Measurements from ENCODE around the gene TMEM187. TPM values are rescaled to one million over a fixed set of nuclear protein-coding genes. Genes with fewer than 3 reads are reported as not detected.

TMEM187 gene
- total and polyA plus RNA-seq, 9 donors, result 2.6 to 11.6 (median 9.4) TPM

DNA sequence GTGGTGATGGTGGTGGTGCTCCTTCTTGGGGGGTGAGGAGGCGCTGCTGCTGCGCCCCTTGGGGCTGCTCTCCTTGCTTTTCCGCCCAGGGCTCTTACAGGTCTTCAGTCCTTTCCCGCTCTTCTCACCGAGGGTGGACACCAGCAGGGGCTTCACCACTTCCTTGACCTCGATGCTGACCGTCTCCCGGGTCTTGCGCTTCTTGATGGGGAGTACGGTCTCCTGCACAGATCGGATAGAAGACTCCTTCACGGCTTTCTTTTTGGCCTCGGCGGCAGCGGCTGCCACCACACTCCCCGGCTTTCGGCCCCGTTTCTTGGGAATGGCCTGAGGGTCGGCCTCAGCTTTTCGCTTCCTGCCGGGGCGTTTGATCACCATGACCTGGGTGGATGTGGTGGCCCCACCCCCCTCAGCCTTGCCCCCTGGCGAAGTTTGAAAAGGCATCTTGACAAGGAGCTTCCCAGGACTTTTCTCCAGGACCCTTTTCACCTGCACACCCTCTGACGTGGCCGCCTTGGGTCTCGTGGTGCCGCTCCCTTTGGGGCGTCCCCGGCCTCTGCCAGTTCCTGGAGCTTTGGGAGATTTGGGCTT lies 58.3 kb downstream of the TMEM187 start:
- Histone ChIP-seq H3K27me3 (no peaks in the 10 kb centered on the region), H3K36me3 (no peaks in the 10 kb centered on the region), H3K4me3 (no peak overlapping the region), H3K4me1 (ENCODE audit: insufficient read depth) (peaks cover 11% of the 10 kb centered on the region), H3K9me3 (no peaks in the 10 kb centered on the region), H3K27ac (no peak overlapping the region)
- TF ChIP-seq POLR2A (IDR thresholded peaks at IDR 0.05) (no peak), EP300 (IDR thresholded peaks at IDR 0.05) (no peak)
- TF ChIP-seq, protein P1, sequence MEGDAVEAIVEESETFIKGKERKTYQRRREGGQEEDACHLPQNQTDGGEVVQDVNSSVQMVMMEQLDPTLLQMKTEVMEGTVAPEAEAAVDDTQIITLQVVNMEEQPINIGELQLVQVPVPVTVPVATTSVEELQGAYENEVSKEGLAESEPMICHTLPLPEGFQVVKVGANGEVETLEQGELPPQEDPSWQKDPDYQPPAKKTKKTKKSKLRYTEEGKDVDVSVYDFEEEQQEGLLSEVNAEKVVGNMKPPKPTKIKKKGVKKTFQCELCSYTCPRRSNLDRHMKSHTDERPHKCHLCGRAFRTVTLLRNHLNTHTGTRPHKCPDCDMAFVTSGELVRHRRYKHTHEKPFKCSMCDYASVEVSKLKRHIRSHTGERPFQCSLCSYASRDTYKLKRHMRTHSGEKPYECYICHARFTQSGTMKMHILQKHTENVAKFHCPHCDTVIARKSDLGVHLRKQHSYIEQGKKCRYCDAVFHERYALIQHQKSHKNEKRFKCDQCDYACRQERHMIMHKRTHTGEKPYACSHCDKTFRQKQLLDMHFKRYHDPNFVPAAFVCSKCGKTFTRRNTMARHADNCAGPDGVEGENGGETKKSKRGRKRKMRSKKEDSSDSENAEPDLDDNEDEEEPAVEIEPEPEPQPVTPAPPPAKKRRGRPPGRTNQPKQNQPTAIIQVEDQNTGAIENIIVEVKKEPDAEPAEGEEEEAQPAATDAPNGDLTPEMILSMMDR (IDR thresholded peaks at IDR 0.05), result no peak
- intact Hi-C loops (cut with DNase I), result no loop called here
- WGBS, 3 donors, result 74 to 87% (median 79%) methylated on average over 28 to 29 of the region's 29 CpGs
- DNase-seq, result no peak

DNA sequence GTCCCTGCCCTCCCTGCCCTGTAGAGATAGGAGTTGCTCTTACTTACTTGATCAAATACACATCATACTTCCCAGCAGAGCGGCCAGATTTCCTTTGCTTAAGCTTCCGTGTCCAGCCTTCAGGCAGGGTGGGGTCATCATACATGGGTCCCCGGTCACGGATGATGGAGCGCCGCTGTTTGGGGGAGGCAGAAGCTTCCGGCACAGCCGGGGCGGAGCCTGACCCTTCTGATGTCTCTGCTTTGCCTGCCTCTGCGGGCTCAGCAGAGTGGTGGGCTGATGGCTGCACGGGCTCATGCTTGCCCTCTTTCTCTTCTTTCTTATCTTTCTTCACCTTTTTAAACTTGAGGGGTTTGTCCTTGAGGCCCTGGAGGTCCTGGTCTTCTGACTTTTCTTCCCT lies 59.6 kb downstream of the TMEM187 start:
- WGBS, 3 donors, result 62 to 75% (median 68%) methylated on average over 11 of the region's 11 CpGs
- no peak overlapping the region for H3K27ac ChIP-seq
- intact Hi-C loops (cut with DNase I), result no loop called here

DNA sequence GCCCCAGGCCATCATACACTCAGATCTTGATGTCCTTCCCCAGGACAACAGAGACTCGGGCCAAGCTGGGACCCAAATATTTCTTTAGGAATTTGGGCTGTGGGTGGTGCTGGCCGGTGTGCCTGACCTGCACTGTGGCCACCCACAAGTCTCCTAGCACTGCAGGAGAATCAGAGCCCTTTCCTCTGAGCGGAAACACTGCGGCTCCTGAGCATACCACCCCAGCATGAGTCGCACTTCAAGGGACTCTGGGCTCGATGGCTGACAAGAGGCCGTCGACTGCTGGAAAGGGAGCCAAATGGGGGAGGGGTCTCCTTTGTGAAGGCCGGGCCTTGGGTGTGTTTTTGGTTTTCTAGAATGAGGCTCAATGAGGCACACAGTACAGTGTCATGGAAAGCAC lies 60.1 kb downstream of the TMEM187 start:
- 55 to 71% (median 58%) methylated on average over 9 of the region's 9 CpGs for WGBS, 3 donors
- H3K27ac ChIP-seq, result no peak overlapping the region

More for the DNA sequence above, 59.6 kb downstream of the TMEM187 start:
- TF ChIP-seq POLR2A (IDR thresholded peaks at IDR 0.05) (no peak), EP300 (IDR thresholded peaks at IDR 0.05) (no peak)
- TF ChIP-seq, protein P1 (IDR thresholded peaks at IDR 0.05), result no peak
- Histone ChIP-seq H3K4me1 (ENCODE audit: insufficient read depth) (peaks cover 11% of the 10 kb centered on the region), H3K27me3 (no peaks in the 10 kb centered on the region), H3K4me3 (no peak overlapping the region), H3K9me3 (no peaks in the 10 kb centered on the region), H3K36me3 (no peaks in the 10 kb centered on the region)
- DNase-seq, result no peak

More for the DNA sequence above, 60.1 kb downstream of the TMEM187 start:
- Histone ChIP-seq H3K4me3 (no peak overlapping the region), H3K27me3 (no peaks in the 10 kb centered on the region), H3K36me3 (no peaks in the 10 kb centered on the region), H3K4me1 (ENCODE audit: insufficient read depth) (peaks cover 11% of the 10 kb centered on the region), H3K9me3 (no peaks in the 10 kb centered on the region)
- intact Hi-C loops (cut with DNase I), result no loop called here
- TF ChIP-seq POLR2A (IDR thresholded peaks at IDR 0.05) (no peak), EP300 (IDR thresholded peaks at IDR 0.05) (no peak)
- TF ChIP-seq, protein P1 (IDR thresholded peaks at IDR 0.05), result no peak
- DNase-seq, result no peak

MicroRNAs within 50 kb of the gene (microRNA counts, 767-probe panel; counts per million panel counts)
- microRNA hsa-miR-718, result 530 counts per million, percentile 78 among the panel's probes with 10 or more counts

Small RNA genes lying within 50 kb of the gene (microRNA-seq; reads per million reads assigned to microRNA genes)
- gene MIR3202-1 (0 reads per million in 3 donors), gene MIR3202-2 (0 reads per million in 3 donors), gene MIR718 (0 reads per million in 3 donors)

Small RNA genes lying within 50 kb of the gene (small RNA-seq; reads per million reads assigned to genes)
- not detected for gene MIR3202-1

Other genes with a start within 250 kb of the TMEM187 start
- gene BCAP31, start 248.4 kb upstream of the TMEM187 start, total RNA-seq, result 100 to 1,000 TPM in 5 of 7 donors, 10 to 100 TPM in 2; 53.7 to 146 (median 126) TPM
- gene BCAP31, start 248.4 kb upstream of the TMEM187 start, polyA plus RNA-seq, result 100 to 1,000 TPM; 151 to 195 TPM
- gene ABCD1, start 247.9 kb upstream of the TMEM187 start, total RNA-seq, result 10 to 100 TPM in 1 of 7 donors, 1 to 10 TPM in 6; 6.1 to 11.1 (median 9.1) TPM
- 1 to 10 TPM; 1.4 to 5.1 TPM for gene ABCD1, start 247.9 kb upstream of the TMEM187 start, polyA plus RNA-seq
- gene PLXNB3, start 208.5 kb upstream of the TMEM187 start, total RNA-seq, result 1 to 10 TPM in 3 of 7 donors, under 1 TPM in 4; 0.46 to 5.0 (median 0.95) TPM
- gene PLXNB3, start 208.5 kb upstream of the TMEM187 start, polyA plus RNA-seq, result 1 to 10 TPM in 1 of 2 donors, under 1 TPM in 1; 0.79 to 3.6 TPM
- 1 to 10 TPM; 1.1 to 2.1 (median 1.6) TPM for gene SRPK3, start 191.7 kb upstream of the TMEM187 start, total RNA-seq
- gene SRPK3, start 191.7 kb upstream of the TMEM187 start, polyA plus RNA-seq, result under 1 TPM; 0.25 to 0.65 TPM
- 10 to 100 TPM; 48.5 to 58.5 (median 54.7) TPM for gene IDH3G, start 178.4 kb upstream of the TMEM187 start, total RNA-seq
- 10 to 100 TPM; 41.3 to 44.2 TPM for gene IDH3G, start 178.4 kb upstream of the TMEM187 start, polyA plus RNA-seq
- gene SSR4, start 178.1 kb upstream of the TMEM187 start, total RNA-seq, result 100 to 1,000 TPM; 123 to 181 (median 155) TPM
- 100 to 1,000 TPM; 120 to 261 TPM for gene SSR4, start 178.1 kb upstream of the TMEM187 start, polyA plus RNA-seq
- gene PDZD4, start 142.2 kb upstream of the TMEM187 start, total RNA-seq, result 1 to 10 TPM in 4 of 7 donors, under 1 TPM in 3; 0.73 to 8.6 (median 2.7) TPM
- gene PDZD4, start 142.2 kb upstream of the TMEM187 start, polyA plus RNA-seq, result 1 to 10 TPM; 2.0 to 2.2 TPM
- gene L1CAM, start 86.6 kb upstream of the TMEM187 start, total RNA-seq, result 1 to 10 TPM in 3 of 7 donors, under 1 TPM in 3, not detected in 1; 0.36 to 3.0 (median 1.1) TPM
- gene L1CAM, start 86.6 kb upstream of the TMEM187 start, polyA plus RNA-seq, result 1 to 10 TPM in 1 of 2 donors, under 1 TPM in 1; 0.63 to 1.1 TPM
- 1 to 10 TPM in 1 of 7 donors, under 1 TPM in 4, not detected in 2; 0.34 to 1.5 (median 0.50) TPM for gene AVPR2, start 68.1 kb upstream of the TMEM187 start, total RNA-seq
- 1 to 10 TPM in 1 of 2 donors, not detected in 1; 1.3 TPM for gene AVPR2, start 68.1 kb upstream of the TMEM187 start, polyA plus RNA-seq
- 10 to 100 TPM in 5 of 7 donors, 1 to 10 TPM in 2; 7.0 to 22.3 (median 11.4) TPM for gene ARHGAP4, start 46.5 kb upstream of the TMEM187 start, total RNA-seq
- 10 to 100 TPM in 1 of 2 donors, 1 to 10 TPM in 1; 1.2 to 14.7 TPM for gene ARHGAP4, start 46.5 kb upstream of the TMEM187 start, polyA plus RNA-seq
- 10 to 100 TPM; 36.7 to 95.5 (median 64.2) TPM for gene NAA10, start 37.7 kb upstream of the TMEM187 start, total RNA-seq
- gene NAA10, start 37.7 kb upstream of the TMEM187 start, polyA plus RNA-seq, result 10 to 100 TPM; 64.9 to 87.3 TPM
- gene RENBP, start 28.1 kb upstream of the TMEM187 start, total RNA-seq, result 1 to 10 TPM in 6 of 7 donors, under 1 TPM in 1; 0.80 to 4.9 (median 2.5) TPM
- gene RENBP, start 28.1 kb upstream of the TMEM187 start, polyA plus RNA-seq, result 1 to 10 TPM; 1.2 to 2.8 TPM
- 10 to 100 TPM; 26.3 to 62.5 (median 53.1) TPM for gene HCFC1, start 936 bp upstream of the TMEM187 start, total RNA-seq
- gene HCFC1, start 936 bp upstream of the TMEM187 start, polyA plus RNA-seq, result 10 to 100 TPM; 13.3 to 19.7 TPM
- 10 to 100 TPM; 17.0 to 97.4 (median 52.6) TPM for gene IRAK1, start 47.1 kb downstream of the TMEM187 start, total RNA-seq
- gene IRAK1, start 47.1 kb downstream of the TMEM187 start, polyA plus RNA-seq, result 10 to 100 TPM; 10.5 to 25.8 TPM
- 10 to 100 TPM; 46.4 to 91.2 (median 62.4) TPM for gene MECP2, start 125.0 kb downstream of the TMEM187 start, total RNA-seq
- 10 to 100 TPM; 26.8 to 29.6 TPM for gene MECP2, start 125.0 kb downstream of the TMEM187 start, polyA plus RNA-seq
- not detected for gene OPN1LW, start 171.5 kb downstream of the TMEM187 start, total RNA-seq
- not detected for gene OPN1LW, start 171.5 kb downstream of the TMEM187 start, polyA plus RNA-seq
- not detected for gene OPN1MW, start 209.8 kb downstream of the TMEM187 start, total RNA-seq
- not detected for gene OPN1MW, start 209.8 kb downstream of the TMEM187 start, polyA plus RNA-seq
- gene OPN1MW2, start 247.0 kb downstream of the TMEM187 start, total RNA-seq, result not detected
- not detected for gene OPN1MW2, start 247.0 kb downstream of the TMEM187 start, polyA plus RNA-seq

Data from ovary (tissue), 9 donors.